Esophagus squamous epithelium (tissue), 4 donors: ENCODE results near the gene GYG1.

ENCODE experiments used
- CTCF ChIP-seq, 6 experiments: fragments of 450-650 bp in 4 of 6; fragments of 200-600 bp in 2 of 6; sonication (generic) in 2 of 6; IDR thresholded peaks; one replicate each; pipeline ENCODE4 v1.5.1; 2016 to 2019; ENCODE audit warnings: antibody characterized with exemption in 6 of 6, mild to moderate bottlenecking in 4 of 6, moderate library complexity in 4 of 6
- POLR2A ChIP-seq, 4 donors: fragments of 450-650 bp; IDR thresholded peaks; one replicate each; pipeline ENCODE4 v1.6.1; 2017; ENCODE audit warnings: antibody characterized with exemption in 4 of 4, mild to moderate bottlenecking in 4 of 4, moderate library complexity in 3 of 4

DNA sequence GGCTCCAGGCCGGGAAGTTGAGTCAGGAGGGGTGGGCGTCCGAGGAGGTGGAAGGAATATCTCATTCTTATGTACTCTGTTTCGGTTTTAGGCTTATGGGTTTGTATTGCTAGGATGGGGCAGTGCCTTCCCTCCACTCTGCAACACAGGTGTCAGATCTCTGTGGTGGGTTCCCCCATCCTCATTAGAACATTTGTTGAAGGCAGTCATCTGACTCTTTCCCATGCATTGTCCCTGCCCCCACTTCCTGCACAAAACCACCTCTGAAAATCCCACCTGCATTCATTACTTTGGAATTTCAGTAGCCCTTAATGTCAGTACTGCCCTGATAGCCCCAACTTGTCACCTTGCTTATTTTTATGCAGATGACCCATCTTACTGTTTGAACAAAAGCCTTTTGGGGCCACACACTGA, 29.5 kb downstream of the GYG1 start:
- TF ChIP-seq CTCF (IDR thresholded peaks at IDR 0.05) (no peak), POLR2A (IDR thresholded peaks at IDR 0.05) (no peak)
